GM19328 (cell line): ENCODE measurements around the gene PPOX.
A peak's percentile ranks its signal among the peaks of the same experiment; 100 is the strongest.

Source experiments
- ATAC-seq: cut with Tn5 transposase; IDR thresholded peaks from one replicate; pipeline ENCODE4 v1.9.1; 2021; ENCODE audit warnings: mild to moderate bottlenecking, moderate library complexity; ENCODE audit not compliant: unreplicated experiment

PPOX gene

GRCh38 chr1:161175771-161176453 is 9.7 kb downstream of the PPOX start:
- no peak for ATAC-seq

- no peak for ATAC-seq
Observed at GRCh38 chr1:161176468-161177111, 10.4 kb downstream of the PPOX start.

GRCh38 chr1:161177112-161177935 is 11.1 kb downstream of the PPOX start, which contains the start of gene B4GALT3:
Gene B4GALT3 (minus strand): TSS chr1:161177507. CDS start chr1:161176060, 1,447 bp downstream.
- ATAC-seq, result peak; percentile 70

GRCh38 chr1:161177936-161178244 is 11.7 kb downstream of the PPOX start:
- ATAC-seq, result no peak

GRCh38 chr1:161179698-161180097 is 13.5 kb downstream of the PPOX start:
- no peak for ATAC-seq

GRCh38 chr1:161180639-161181038 is 14.4 kb downstream of the PPOX start:
- no peak for ATAC-seq

- ATAC-seq, result no peak
Observed at GRCh38 chr1:161182214-161182613, 16.0 kb downstream of the PPOX start.

GRCh38 chr1:161185282-161185682 is 19.1 kb downstream of the PPOX start:
- ATAC-seq, result peak; percentile 64

GRCh38 chr1:161185732-161186311 is 19.6 kb downstream of the PPOX start:
- ATAC-seq, result peak; percentile 24

- ATAC-seq, result no peak
Observed at GRCh38 chr1:161187311-161187710, 21.1 kb downstream of the PPOX start.

GRCh38 chr1:161188381-161188780 is 22.2 kb downstream of the PPOX start:
- ATAC-seq, result no peak

- no peak for ATAC-seq
Observed at GRCh38 chr1:161189036-161189435, 22.8 kb downstream of the PPOX start.

- ATAC-seq, result no peak
Observed at GRCh38 chr1:161190962-161191521, 24.8 kb downstream of the PPOX start.

- no peak for ATAC-seq
Observed at GRCh38 chr1:161191971-161192370, 25.7 kb downstream of the PPOX start.

GRCh38 chr1:161192476-161193465 is 26.5 kb downstream of the PPOX start:
- ATAC-seq, result no peak

- no peak for ATAC-seq
Observed at GRCh38 chr1:161193561-161194235, 27.5 kb downstream of the PPOX start.

GRCh38 chr1:161195171-161195570 is 28.9 kb downstream of the PPOX start:
- peak; percentile 54 for ATAC-seq

- no peak for ATAC-seq
Observed at GRCh38 chr1:161196111-161196510, 29.9 kb downstream of the PPOX start.
